A549 (cell line): ENCODE results near the gene ATF3. TPM values are rescaled to one million over a fixed set of nuclear protein-coding genes. Genes with fewer than 3 reads are reported as not detected.
A peak's percentile ranks its signal among the peaks of the same experiment; 100 is the strongest.

Experiments
- ATAC-seq, 2 experiments: fragments of 200-7000 bp in 1 of 2; fragments of >200 bp in 1 of 2; cut with Nextera tagmentation in 1 of 2; cut with Tn5 transposase in 1 of 2; 3 replicates each; pipeline versions ENCODE4 v1.8.0 to v1.9.1; 2018 to 2020; ENCODE audit warnings: mild to moderate bottlenecking in 1 of 2, moderate library complexity in 1 of 2
- CTCF ChIA-PET: fragments of 300-600 bp; sonication (Branson Sonifier 250); formaldehyde crosslinking; extraction: SDS; loops from one replicate; lab custom pipeline; 2021; ENCODE audit warnings: antibody characterized with exemption, inconsistent platforms; lab: Yijun Ruan, JAX
- POLR2A ChIA-PET: fragments of 350-600 bp; formaldehyde crosslinking; extraction: SDS; loops from one replicate; lab custom pipeline; 2021; ENCODE audit warnings: antibody characterized with exemption, inconsistent platforms; lab: Yijun Ruan, JAX
- DNase-seq, 2 experiments: peaks; one replicate each; pipeline versions ENCODE4 v3.0.0 to v3.0.0-alpha.2; 2011 to 2016; ENCODE audit warnings: low read depth in 1 of 2, low spot score in 1 of 2
- FAIRE-seq: peaks from 2 replicates; lab custom pipeline; 2011; peaks lifted over from hg19 to GRCh38; lab: Jason Lieb, UNC
- H3K27ac ChIP-seq, 2 experiments: fragments of >200 bp; sonication (Bioruptor Twin); formaldehyde crosslinking; 3 replicates each; pipeline ENCODE4 v1.5.1; 2016 to 2017
- H3K4me1 ChIP-seq: fragments of >200 bp; sonication (Bioruptor Twin); formaldehyde crosslinking; 3 replicates; pipeline ENCODE4 v1.6.1; 2016
- H3K4me2 ChIP-seq: fragments of >200 bp; sonication (Bioruptor Twin); formaldehyde crosslinking; 3 replicates; pipeline ENCODE4 v1.6.1; 2016
- H3K4me3 ChIP-seq: fragments of >200 bp; sonication (Bioruptor Twin); formaldehyde crosslinking; 3 replicates; pipeline ENCODE4 v1.5.1; 2016
- H3K9me3 ChIP-seq: fragments of >200 bp; sonication (Bioruptor Twin); formaldehyde crosslinking; 3 replicates; pipeline ENCODE4 v1.6.1; 2016
- BHLHE40 ChIP-seq: IDR thresholded peaks from 2 replicates; pipeline ENCODE4 v1.6.1; 2012; ENCODE audit warnings: low read depth, low read length, inconsistent platforms
- CHD4 ChIP-seq: fragments of 200-600 bp; sonication (generic); IDR thresholded peaks from 2 replicates; pipeline ENCODE4 v1.6.1; 2016; ENCODE audit warnings: antibody characterized with exemption, mild to moderate bottlenecking, borderline replicate concordance
- EHMT2 ChIP-seq: fragments of 200-600 bp; sonication (generic); IDR thresholded peaks from 2 replicates; pipeline ENCODE4 v1.6.1; 2016; ENCODE audit warnings: antibody characterized with exemption, low read depth, mild to moderate bottlenecking, moderate library complexity
- EP300 ChIP-seq, 2 experiments: fragments of >200 bp; sonication (Bioruptor Twin); formaldehyde crosslinking; IDR thresholded peaks; 2 replicates in 1 of 2; 3 replicates in 1 of 2; pipeline ENCODE4 v1.6.1; 2016 to 2017
- ESRRA ChIP-seq: fragments of 150-350 bp; IDR thresholded peaks from 2 replicates; pipeline ENCODE4 v1.6.1; 2014; ENCODE audit warnings: mild to moderate bottlenecking, low read length, borderline replicate concordance
- FOSL2 ChIP-seq, 2 experiments: fragments of 450-650 bp in 1 of 2; fragments of >200 bp in 1 of 2; sonication (Bioruptor Twin) in 1 of 2; formaldehyde crosslinking; IDR thresholded peaks; 2 replicates each; pipeline versions ENCODE4 v1.5.0 to v1.6.1; 2016 to 2020; ENCODE audit warnings: mild to moderate bottlenecking in 1 of 2, moderate library complexity in 1 of 2
- FOXS1 ChIP-seq: fragments of 250-450 bp; sonication (Bioruptor Pico); IDR thresholded peaks from 2 replicates; pipeline ENCODE4 v1.5.0; 2020; ENCODE audit warnings: mild to moderate bottlenecking, moderate library complexity
- HEYL ChIP-seq: fragments of 250-450 bp; sonication (Bioruptor Pico); IDR thresholded peaks from 2 replicates; pipeline ENCODE4 v1.8.0; 2021; ENCODE audit warnings: mild to moderate bottlenecking, moderate library complexity
- HOXA7 ChIP-seq: fragments of 250-450 bp; sonication (Bioruptor Pico); IDR thresholded peaks from 2 replicates; pipeline ENCODE4 v1.5.0; 2020; ENCODE audit warnings: mild to moderate bottlenecking, moderate library complexity
- KDM1A ChIP-seq: fragments of 200-600 bp; sonication (generic); IDR thresholded peaks from 2 replicates; pipeline ENCODE4 v1.6.1; 2016; ENCODE audit warnings: low read depth, mild to moderate bottlenecking
- POLR2A ChIP-seq: IDR thresholded peaks from 2 replicates; pipeline ENCODE4 v1.6.1; 2012; ENCODE audit warnings: mild to moderate bottlenecking, low read length
- RAD21 ChIP-seq, 2 experiments: fragments of >200 bp in 1 of 2; sonication (Bioruptor Twin) in 1 of 2; formaldehyde crosslinking in 1 of 2; IDR thresholded peaks in 1 of 2; conservative IDR thresholded peaks in 1 of 2; 2 replicates in 1 of 2; 3 replicates in 1 of 2; pipeline ENCODE4 v1.6.1; 2012 to 2018; ENCODE audit warnings: inconsistent platforms in 1 of 2
- RFX5 ChIP-seq: fragments of 450-650 bp; IDR thresholded peaks from 2 replicates; pipeline ENCODE4 v1.7.1; 2014; ENCODE audit warnings: antibody characterized with exemption, mild to moderate bottlenecking, moderate library complexity
- SMC3 ChIP-seq: fragments of >200 bp; sonication (Bioruptor Twin); formaldehyde crosslinking; IDR thresholded peaks from 3 replicates; pipeline ENCODE4 v1.6.1; 2018; ENCODE audit warnings: inconsistent platforms
- TP53 ChIP-seq: fragments of 250-450 bp; sonication (Bioruptor Pico); IDR thresholded peaks from 2 replicates; pipeline ENCODE4 v1.5.0; 2021; ENCODE audit warnings: mild to moderate bottlenecking, moderate library complexity
- WGBS: methylation state at CpG from one replicate; pipeline ENCODE4 v1.1.6; 2017; ENCODE audit errors: missing lambda C conversion rate; 5-methylcytosine and 5-hydroxymethylcytosine counted together
- polyA plus RNA-seq, 4 experiments: library from polyadenylated mRNA; depleted of rRNA in 3 of 4; stranded (reverse); fragments of >200 nt; fragmentation: RNase III in 1 of 4; extraction: RNeasy Plus Mini Kit Qiagen cat#74134 plus additional on column Dnase treatment in 1 of 4; gene quantifications; 2 replicates in 3 of 4; 3 replicates in 1 of 4; pipeline ENCODE4 v1.2.3, GENCODE V29; 2011 to 2017
- TF ChIP-seq, protein P1 (sequence below): fragments of >200 bp; sonication (Bioruptor Twin); formaldehyde crosslinking; IDR thresholded peaks from 3 replicates; pipeline ENCODE4 v1.5.1; 2016

The ATF3 gene
- polyA plus RNA-seq, 2 of the 4 experiments (the other 2 are of a cell fraction) = 4.4 to 62.9 TPM

DNA sequence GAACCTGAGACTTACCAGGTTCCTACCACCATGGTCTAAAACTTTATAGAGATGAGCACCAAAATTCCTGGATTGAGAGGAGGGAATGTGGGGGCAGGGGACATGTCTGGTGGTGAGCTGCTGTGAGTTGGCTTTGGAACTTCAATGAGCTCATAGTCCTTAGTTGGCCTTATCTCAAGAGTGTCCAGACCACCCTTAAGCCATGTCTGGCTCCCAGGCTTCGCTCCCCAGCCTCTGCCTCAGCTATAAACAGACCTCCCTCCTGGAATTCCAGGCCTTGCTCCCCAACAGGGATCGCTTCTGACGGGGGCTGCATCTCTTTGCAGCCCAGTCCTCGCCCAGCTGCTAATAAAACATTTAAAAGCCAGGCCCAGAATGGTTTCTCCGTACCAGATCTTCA is 19.5 kb downstream of the ATF3 start:
- TF ChIP-seq ESRRA = no peak
- TF ChIP-seq, all 56 proteins: peak for 0
- DNase-seq (no peak), ATAC-seq (no peak), FAIRE-seq (no peak)
- CTCF ChIA-PET = interaction anchor here (0.7 to 8.9 kb wide), 3 partner anchors 9 to 150 kb away, joined by 3 to 66 read pairs (median 26); no protein-coding TSS in a partner anchor
- Histone ChIP-seq H3K27ac (no peak overlapping the region), H3K4me2 (no peak overlapping the region), H3K4me3 (no peak overlapping the region), H3K9me3 (no peaks in the 10 kb centered on the region), H3K4me1 (no peaks in the 10 kb centered on the region)
- 85% methylated on average over 5 of the region's 5 CpGs for WGBS
- POLR2A ChIA-PET = interaction anchor here (1.0 to 1.3 kb wide), 2 partner anchors 10 to 19 kb away, joined by 3 to 6 read pairs; partner anchors contain the start of gene ATF3

DNA sequence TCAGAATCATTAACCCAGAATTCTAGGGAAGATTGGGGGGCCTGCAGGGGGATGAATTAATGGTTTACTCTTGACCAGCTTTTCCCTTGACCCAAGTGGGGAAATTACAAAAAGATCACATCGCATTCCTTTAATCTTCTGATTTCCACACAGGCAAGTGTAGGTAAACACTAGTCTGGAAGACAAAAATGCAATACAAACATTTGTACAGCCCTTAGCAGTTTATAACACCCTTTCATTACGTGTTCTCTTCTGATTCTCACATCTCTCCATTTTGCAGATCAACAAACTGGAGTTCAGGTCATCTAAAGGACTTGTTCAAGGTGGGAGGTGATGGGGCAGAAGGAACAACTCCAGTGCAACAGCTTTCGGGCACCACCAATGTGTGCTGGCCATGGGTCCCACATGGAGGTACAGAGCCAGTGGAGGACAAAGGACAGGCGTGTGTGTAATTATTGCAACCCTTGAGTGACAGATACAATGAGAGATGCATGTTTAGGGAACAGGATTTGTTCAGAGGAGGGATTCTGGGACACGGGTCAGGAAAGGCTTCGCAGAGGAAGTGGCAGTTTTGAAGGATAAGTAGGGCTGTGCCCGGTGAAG is 20.4 kb downstream of the ATF3 start:
- POLR2A ChIA-PET = interaction anchor here (1.3 kb wide), 1 partner anchor 20 kb away, joined by 6 read pairs; the partner anchor contains the start of gene ATF3
- TF ChIP-seq RFX5 (no peak), HOXA7 (CRISPR knock-in tag) (no peak), RAD21 (conservative IDR thresholded peaks at IDR 0.05 in 1 of 2, IDR thresholded peaks at IDR 0.05 in 1 of 2) (no peak), KDM1A (no peak)
- TF ChIP-seq, all 56 proteins: peak for 0
- CTCF ChIA-PET = interaction anchor here (1.0 to 8.9 kb wide), 5 partner anchors 10 to 151 kb away, joined by 3 to 66 read pairs (median 14); no protein-coding TSS in a partner anchor
- H3K4me1 ChIP-seq = no peaks in the 10 kb centered on the region
- no peak overlapping the region for H3K4me3 ChIP-seq
- no peak for ATAC-seq
- WGBS = 73% methylated on average over 7 of the region's 7 CpGs
- H3K4me2 ChIP-seq = no peak overlapping the region
- no peak overlapping the region for H3K27ac ChIP-seq
- FAIRE-seq = no peak
- H3K9me3 ChIP-seq = no peaks in the 10 kb centered on the region
- DNase-seq = no peak

DNA sequence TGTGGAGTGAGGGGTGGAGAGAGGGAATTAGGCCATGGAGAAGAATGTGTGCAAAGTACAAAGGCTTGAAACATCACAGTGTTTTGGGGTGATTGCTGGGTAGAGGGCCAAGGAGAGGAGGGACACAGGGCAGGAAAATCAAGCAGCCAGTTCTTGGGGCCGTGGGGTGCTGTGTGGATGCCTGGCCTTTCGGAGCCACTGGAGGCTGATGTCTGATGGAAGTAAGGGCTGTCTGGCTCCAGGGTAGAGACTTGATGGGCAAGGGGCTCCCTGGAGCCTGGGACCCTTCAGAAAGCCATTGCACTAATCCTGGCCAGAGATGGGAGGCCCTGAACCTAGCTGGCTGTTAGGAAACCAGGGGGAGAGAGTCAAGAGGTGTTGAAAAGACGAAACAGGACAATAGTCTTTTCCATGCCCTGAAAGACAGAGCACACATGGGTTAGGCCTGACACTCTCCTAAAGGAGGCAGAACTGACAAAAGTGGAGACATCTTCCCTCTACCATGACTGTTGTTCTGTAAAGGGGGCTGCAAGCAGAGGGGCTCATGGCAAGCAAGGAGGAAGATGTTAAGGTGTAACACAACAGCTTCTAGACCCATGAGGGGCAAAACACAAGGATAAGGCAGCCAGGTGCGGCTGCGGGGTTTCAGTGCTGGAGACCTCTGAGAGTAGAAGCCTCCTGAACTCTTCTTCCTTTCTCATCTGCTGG is 21.0 kb downstream of the ATF3 start:
- DNase-seq = no peak
- POLR2A ChIA-PET = no interaction called here
- H3K4me2 ChIP-seq = no peak overlapping the region
- H3K4me3 ChIP-seq = no peak overlapping the region
- H3K9me3 ChIP-seq = peaks cover 3% of the 10 kb centered on the region; the same call in 1 of the 3 replicates
- CTCF ChIA-PET = interaction anchor here (0.6 to 8.9 kb wide), 14 partner anchors 11 to 636 kb away, joined by 3 to 66 read pairs (median 4); no protein-coding TSS in a partner anchor
- no peak for FAIRE-seq
- ATAC-seq = no peak; a peak in 1 of 6 replicates
- H3K4me1 ChIP-seq = no peaks in the 10 kb centered on the region
- no peak overlapping the region for H3K27ac ChIP-seq
- WGBS = 74% methylated on average over 5 of the region's 5 CpGs
- no peak for TF ChIP-seq CHD4
- no peak for TF ChIP-seq FOXS1 (CRISPR knock-in tag)
- no peak for TF ChIP-seq FOSL2 (IDR thresholded peaks at IDR 0.05)
- no peak for TF ChIP-seq FOSL2 (CRISPR knock-in tag; IDR thresholded peaks at IDR 0.05)
- no peak for TF ChIP-seq TP53 (CRISPR knock-in tag)
- TF ChIP-seq, protein P1, sequence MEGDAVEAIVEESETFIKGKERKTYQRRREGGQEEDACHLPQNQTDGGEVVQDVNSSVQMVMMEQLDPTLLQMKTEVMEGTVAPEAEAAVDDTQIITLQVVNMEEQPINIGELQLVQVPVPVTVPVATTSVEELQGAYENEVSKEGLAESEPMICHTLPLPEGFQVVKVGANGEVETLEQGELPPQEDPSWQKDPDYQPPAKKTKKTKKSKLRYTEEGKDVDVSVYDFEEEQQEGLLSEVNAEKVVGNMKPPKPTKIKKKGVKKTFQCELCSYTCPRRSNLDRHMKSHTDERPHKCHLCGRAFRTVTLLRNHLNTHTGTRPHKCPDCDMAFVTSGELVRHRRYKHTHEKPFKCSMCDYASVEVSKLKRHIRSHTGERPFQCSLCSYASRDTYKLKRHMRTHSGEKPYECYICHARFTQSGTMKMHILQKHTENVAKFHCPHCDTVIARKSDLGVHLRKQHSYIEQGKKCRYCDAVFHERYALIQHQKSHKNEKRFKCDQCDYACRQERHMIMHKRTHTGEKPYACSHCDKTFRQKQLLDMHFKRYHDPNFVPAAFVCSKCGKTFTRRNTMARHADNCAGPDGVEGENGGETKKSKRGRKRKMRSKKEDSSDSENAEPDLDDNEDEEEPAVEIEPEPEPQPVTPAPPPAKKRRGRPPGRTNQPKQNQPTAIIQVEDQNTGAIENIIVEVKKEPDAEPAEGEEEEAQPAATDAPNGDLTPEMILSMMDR = no peak
- no peak for TF ChIP-seq EP300 (IDR thresholded peaks at IDR 0.05)
- no peak for TF ChIP-seq BHLHE40
- no peak for TF ChIP-seq RAD21 (conservative IDR thresholded peaks at IDR 0.05 in 1 of 2, IDR thresholded peaks at IDR 0.05 in 1 of 2)
- TF ChIP-seq EHMT2 = no peak

- Histone ChIP-seq H3K9me3 (peaks cover 3% of the 10 kb centered on the region; the same call in 1 of the 3 replicates), H3K4me1 (no peaks in the 10 kb centered on the region), H3K4me3 (no peak overlapping the region), H3K27ac (no peak overlapping the region), H3K4me2 (no peak overlapping the region)
- ChIA-PET POLR2A (no interaction called here), CTCF (interaction anchor here (0.6 to 8.9 kb wide), 19 partner anchors 8 to 568 kb away, joined by 3 to 66 read pairs (median 4); no protein-coding TSS in a partner anchor)
- FAIRE-seq = no peak
- peak; percentile 69 to 91 for ATAC-seq
- no peak for TF ChIP-seq HEYL (CRISPR knock-in tag)
- TF ChIP-seq KDM1A = no peak
- TF ChIP-seq, protein P1 = peak; percentile 54
- TF ChIP-seq SMC3 = peak; percentile 53
- no peak for TF ChIP-seq POLR2A
- peak; percentile 45 to 57 for TF ChIP-seq RAD21 (conservative IDR thresholded peaks at IDR 0.05 in 1 of 2, IDR thresholded peaks at IDR 0.05 in 1 of 2)
- peak; percentile 45 to 75 for DNase-seq
- WGBS = 38% methylated on average over 16 of the region's 16 CpGs
Observed at GRCh38 chr1:212630158-212630900, 21.8 kb downstream of the ATF3 start.
